GM18526 (cell line): ENCODE measurements around the gene IRF1.

ENCODE experiments used
- POLR2A ChIP-seq: IDR thresholded peaks from 3 replicates; pipeline ENCODE4 v1.6.1; 2011; ENCODE audit not compliant: insufficient read length; ENCODE audit errors: extremely low read depth

The IRF1 gene

GRCh38 chr5:132472431-132472830 is 18.1 kb downstream of the IRF1 start:
- no peak for TF ChIP-seq POLR2A

- no peak for TF ChIP-seq POLR2A
These were observed 18.6 kb downstream of the IRF1 start for GRCh38 chr5:132471944-132472343.

GRCh38 chr5:132471151-132471907 is 19.2 kb downstream of the IRF1 start:
- TF ChIP-seq POLR2A: no peak

GRCh38 chr5:132470596-132470995 is 20.0 kb downstream of the IRF1 start:
- no peak for TF ChIP-seq POLR2A

GRCh38 chr5:132470010-132470392 is 20.6 kb downstream of the IRF1 start:
- no peak for TF ChIP-seq POLR2A

- no peak for TF ChIP-seq POLR2A
These were observed 21.1 kb downstream of the IRF1 start for GRCh38 chr5:132469380-132470009.

- TF ChIP-seq POLR2A: no peak
These were observed 21.8 kb downstream of the IRF1 start for GRCh38 chr5:132468656-132469379.

GRCh38 chr5:132467287-132467984 is 23.1 kb downstream of the IRF1 start:
- no peak for TF ChIP-seq POLR2A

- peak; percentile 34 for TF ChIP-seq POLR2A
These were observed 23.9 kb downstream of the IRF1 start for GRCh38 chr5:132466433-132467286.

- TF ChIP-seq POLR2A: no peak
These were observed 25.4 kb downstream of the IRF1 start for GRCh38 chr5:132465059-132465707.

GRCh38 chr5:132464156-132464939 is 26.2 kb downstream of the IRF1 start:
- TF ChIP-seq POLR2A: no peak

GRCh38 chr5:132463811-132464155 is 26.8 kb downstream of the IRF1 start:
- no peak for TF ChIP-seq POLR2A

- no peak for TF ChIP-seq POLR2A
These were observed 27.5 kb downstream of the IRF1 start for GRCh38 chr5:132462856-132463745.

- no peak for TF ChIP-seq POLR2A
These were observed 28.2 kb downstream of the IRF1 start for GRCh38 chr5:132462333-132462732.
